GM19351 (cell line): ENCODE data around the gene MAIP1.

ENCODE experiments used
- ATAC-seq: cut with Tn5 transposase; IDR thresholded peaks from one replicate; pipeline ENCODE4 v1.9.1; 2021; ENCODE audit warnings: mild to moderate bottlenecking, moderate library complexity; ENCODE audit not compliant: unreplicated experiment

The MAIP1 gene

GRCh38 chr2:199987586-199987985 is 32.2 kb downstream of the MAIP1 start:
- ATAC-seq: no peak

GRCh38 chr2:199988151-199988550 is 32.8 kb downstream of the MAIP1 start:
- ATAC-seq: no peak

GRCh38 chr2:199989822-199990221 is 34.4 kb downstream of the MAIP1 start:
- ATAC-seq: no peak

GRCh38 chr2:199991691-199992090 is 36.3 kb downstream of the MAIP1 start:
- ATAC-seq: no peak

GRCh38 chr2:199992296-199992695 is 36.9 kb downstream of the MAIP1 start:
- ATAC-seq: no peak

GRCh38 chr2:199994371-199994770 is 39.0 kb downstream of the MAIP1 start:
- ATAC-seq: no peak

- ATAC-seq: no peak
These were observed 39.5 kb downstream of the MAIP1 start for GRCh38 chr2:199994896-199995295.

- no peak for ATAC-seq
These were observed 41.9 kb downstream of the MAIP1 start for GRCh38 chr2:199997296-199997695.

- ATAC-seq: no peak
These were observed 43.8 kb downstream of the MAIP1 start for GRCh38 chr2:199999166-199999565.

- no peak for ATAC-seq
These were observed 45.2 kb downstream of the MAIP1 start for GRCh38 chr2:200000444-200001163.

GRCh38 chr2:200003444-200003843 is 48.1 kb downstream of the MAIP1 start:
- ATAC-seq: no peak

GRCh38 chr2:200005675-200006074 is 50.3 kb downstream of the MAIP1 start:
- no peak for ATAC-seq

- ATAC-seq: no peak
These were observed 51.9 kb downstream of the MAIP1 start for GRCh38 chr2:200007306-200007705.

- ATAC-seq: no peak
These were observed 57.0 kb downstream of the MAIP1 start for GRCh38 chr2:200012401-200012800.
